NCI-H1105 (cell line): ENCODE data around the gene NOS1AP.
A peak's percentile ranks its signal among the peaks of the same experiment; 100 is the strongest.

ENCODE experiments used
- DNase-seq: peaks from one replicate; lab custom pipeline; 2025; lab: John Stamatoyannopoulos, UW

Gene NOS1AP

DNA sequence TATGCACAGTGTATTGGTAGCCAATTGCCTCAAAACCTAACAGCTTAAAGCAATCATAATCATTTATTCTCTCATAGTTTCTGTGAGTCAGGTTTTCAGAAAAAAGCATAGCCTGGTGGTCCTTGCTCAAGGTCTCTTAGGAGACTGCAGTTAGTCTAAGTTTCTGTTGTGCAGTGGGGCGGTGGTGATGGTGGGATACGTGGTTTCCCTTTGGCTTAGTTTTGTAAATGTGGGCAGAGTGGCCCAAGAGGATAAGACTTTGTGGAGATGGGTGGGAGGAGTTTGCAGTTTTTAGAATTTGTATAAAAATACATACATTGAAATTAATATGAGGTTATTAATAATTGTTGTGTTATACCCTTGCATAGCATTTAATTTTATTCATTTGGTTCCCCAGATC, 68.6 kb downstream of the NOS1AP start:
- DNase-seq = no peak

GRCh38 chr1:162138599-162139181, 69.2 kb downstream of the NOS1AP start:
- DNase-seq = no peak

DNA sequence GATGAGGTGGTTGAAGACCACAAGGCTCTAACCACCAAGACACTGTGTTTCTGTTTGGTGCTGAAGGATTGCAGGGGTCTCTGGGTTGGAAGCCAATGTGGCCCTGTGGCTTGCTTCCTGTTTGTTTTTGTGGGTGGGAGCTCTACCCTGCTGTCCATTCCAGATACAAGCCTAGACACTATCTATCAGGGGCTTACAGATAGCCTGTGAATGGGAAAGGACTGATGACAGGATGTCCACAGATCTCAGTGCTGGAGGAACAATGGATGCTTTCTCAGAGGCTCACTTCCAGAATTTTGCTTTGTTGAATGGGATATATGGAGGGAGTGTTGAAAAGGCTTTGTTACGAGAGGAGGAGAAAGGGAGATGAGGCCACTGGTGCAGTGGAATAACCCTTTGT, 69.7 kb downstream of the NOS1AP start:
- DNase-seq = no peak

DNA sequence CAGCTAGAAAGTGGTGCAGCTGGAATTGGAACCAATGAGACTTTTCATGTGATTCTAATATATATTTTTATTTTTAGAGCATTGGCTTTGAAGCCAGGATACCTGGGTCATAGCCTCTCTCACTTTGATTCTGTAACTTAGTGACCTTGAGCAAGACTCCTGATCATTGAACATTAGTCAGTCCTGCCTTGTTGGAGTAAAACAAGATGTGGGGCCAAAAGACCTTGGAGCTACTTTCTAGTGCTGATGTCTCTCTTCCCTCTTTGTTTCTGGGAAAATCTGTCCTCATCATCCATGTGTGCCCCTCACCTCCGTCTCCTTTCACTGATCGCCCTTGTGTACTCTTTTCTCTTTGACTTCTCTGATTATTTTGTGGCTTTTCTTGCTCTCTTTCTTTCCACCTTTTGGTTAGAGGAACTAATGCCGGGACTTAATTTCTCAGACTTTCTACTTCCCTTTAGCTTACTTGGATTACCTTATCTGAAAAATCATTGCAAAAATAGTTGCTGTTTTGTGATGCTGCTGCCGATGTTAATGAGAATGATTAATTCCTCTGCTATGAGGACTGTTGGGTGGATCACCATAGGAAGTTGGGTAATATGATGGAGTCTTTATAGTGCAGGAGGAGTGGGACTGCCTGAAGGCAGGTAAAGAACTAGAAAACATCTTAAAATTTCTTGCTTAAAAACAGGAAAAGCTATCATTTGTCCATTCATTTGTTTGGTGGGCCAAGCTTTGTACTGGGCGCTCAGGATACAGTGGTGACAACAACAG, 72.0 kb downstream of the NOS1AP start:
- no peak for DNase-seq

DNA sequence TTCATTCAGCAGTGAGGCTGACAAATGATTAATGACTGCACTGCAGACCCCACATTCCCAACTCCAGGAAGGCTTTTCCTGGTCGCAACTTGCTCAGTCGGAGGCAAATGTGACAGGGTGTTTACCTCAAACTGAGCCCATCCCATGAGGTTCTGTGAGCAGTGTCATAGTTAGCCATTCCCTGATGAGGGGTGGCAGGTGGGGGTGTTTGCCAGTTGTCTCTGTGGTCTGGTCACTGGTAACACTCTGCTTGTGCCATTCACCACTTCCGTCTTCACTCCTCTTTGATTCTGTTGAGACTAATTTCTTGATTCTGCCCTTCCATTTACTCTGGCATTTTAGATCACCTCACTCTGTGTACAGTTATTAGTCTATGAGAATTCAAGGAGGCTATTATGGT, 73.5 kb downstream of the NOS1AP start:
- no peak for DNase-seq

- no peak for DNase-seq
These were observed 74.8 kb downstream of the NOS1AP start for GRCh38 chr1:162144268-162144667.

- no peak for DNase-seq
These were observed 75.4 kb downstream of the NOS1AP start for GRCh38 chr1:162144853-162145252.

GRCh38 chr1:162145280-162145965, 75.9 kb downstream of the NOS1AP start:
- no peak for DNase-seq

DNA sequence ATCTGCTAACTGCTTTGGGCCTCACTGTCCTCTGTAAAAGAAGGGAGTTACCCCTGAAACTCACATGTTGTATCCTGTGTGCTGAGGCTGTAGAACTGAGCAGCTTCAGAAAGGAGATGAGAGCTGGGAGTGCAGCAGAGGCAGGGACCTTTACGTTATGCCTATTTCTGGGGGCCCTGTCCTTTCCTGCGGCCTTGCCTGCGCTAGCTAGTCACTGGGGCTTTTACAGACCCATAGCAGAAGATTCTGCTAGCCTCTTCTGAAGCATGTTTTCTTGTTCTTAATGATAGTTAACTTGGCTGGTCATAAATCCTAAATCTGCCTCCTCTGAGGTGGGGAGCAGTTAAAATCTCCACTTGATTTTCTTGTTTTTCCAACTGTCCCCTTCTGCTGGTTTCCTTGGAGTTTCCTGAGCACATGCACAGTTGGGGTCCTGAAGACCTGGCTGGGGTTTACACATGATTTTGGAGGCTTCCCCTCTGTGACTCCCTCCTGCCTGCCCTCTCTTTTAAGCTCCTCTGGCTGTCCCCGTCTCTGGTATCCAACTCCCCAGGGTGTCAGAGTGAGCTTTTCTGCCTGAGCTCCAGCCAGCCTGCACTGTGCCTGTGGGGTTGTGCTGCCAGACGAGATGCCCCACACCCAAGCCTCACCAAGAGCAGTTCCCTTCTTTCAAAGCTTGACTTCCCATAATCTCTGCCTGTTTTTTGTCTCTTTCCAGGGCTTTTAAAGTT, 76.6 kb downstream of the NOS1AP start:
- no peak for DNase-seq

- DNase-seq = no peak
These were observed 78.3 kb downstream of the NOS1AP start for GRCh38 chr1:162147760-162148159.

GRCh38 chr1:162150112-162150511, 80.6 kb downstream of the NOS1AP start:
- DNase-seq = no peak

DNA sequence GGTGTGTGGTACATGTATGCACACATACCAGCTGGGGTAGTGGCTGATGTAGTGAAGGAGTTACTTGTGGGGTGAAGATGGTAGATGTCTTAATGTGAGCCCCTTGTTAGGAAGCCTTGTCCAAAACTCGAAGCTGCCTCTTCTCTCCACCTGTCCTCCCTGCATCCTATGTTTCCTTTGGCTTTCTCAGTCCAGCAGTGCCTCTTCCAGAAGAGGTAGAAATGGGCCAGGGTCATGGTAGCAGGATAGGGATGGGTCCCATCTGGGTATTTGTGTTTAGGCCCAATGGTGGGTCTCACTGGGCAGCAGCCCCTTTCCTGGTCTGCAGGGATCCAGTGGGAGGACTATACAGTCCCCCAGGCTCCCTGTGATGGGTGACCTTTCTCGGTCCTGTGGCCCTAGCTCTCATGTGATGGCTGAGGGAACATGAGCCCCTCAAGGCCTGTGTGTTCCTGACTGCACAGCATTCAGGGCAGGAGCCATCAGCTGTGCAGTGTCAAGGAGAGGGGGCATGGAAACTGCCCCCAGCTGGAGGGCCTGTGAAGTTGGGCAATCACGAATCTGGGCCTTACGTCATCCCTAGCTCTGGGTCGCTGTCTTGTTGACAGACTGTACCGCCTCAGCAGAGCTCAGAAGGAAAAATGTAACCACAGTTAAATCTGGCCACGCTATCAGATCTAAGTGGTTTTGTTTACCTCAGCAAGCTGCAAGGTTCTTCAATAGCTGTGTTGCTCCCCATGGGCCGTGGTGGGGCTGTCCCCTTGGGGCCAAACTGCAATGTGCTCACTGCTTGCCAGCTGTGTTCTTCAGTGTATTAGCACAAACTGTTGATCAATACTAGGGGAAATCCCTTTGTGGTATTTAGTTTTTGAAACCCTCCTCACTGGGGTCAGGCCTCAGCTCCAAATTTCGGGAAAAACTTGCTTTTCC, 82.7 kb downstream of the NOS1AP start:
- DNase-seq = no peak

DNA sequence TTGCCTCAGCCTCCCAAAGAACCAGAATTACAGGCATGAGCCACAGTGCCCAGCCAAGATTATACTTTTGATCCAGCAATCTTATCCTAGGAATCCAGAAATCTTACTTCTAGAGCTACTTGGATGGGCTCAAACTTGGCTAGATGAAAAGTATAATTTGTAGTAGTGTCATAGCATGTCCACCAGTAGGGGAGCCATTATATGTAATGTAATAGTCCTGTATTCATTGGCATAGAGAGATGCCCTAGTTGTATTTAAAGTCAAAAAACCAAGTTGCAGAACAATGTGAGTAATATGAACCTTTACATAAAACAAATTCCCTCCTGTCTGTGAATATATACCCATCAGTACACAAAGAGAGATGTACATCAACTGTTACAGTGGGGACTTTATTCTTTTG, 83.9 kb downstream of the NOS1AP start:
- DNase-seq = no peak

DNA sequence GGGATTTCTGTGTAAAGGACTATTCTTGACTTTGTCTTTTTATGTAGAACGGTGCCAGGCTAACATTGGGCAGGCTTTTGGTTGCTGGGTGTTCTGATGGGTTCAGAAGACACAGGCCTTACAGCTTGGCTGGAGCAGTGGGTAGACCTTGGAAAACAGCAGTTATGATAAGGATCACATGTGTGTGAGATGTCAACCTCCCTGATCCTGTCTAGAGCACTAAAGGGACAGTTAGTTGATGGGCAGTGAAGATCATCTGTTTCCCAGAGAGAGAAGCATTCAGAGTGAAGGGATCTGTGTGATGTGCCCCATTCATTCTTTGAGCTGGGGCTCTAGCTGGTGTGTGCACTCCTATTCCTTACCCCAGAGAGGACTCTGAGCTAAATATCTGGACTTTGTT, 88.0 kb downstream of the NOS1AP start:
- no peak for DNase-seq

- DNase-seq = no peak
These were observed 89.3 kb downstream of the NOS1AP start for GRCh38 chr1:162158624-162159271.

DNA sequence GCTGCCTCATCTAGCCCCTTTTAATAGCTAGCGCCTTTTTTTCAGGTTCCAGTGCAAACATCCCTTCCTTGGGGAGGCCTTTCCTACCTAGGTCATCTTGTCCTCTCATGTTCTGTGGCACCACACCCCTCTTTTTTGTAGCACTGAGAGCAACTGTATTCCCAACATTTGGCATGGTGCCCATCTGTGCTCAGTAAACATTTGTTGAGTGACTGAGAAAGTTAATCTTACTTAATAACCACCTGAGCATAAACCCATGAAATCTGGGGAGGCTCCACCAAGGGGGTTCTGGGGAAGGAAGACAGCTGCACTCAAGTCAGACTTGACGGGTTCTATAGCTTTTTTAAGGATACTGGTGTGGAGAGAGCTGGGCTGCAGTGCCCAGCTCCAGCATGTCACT, 90.0 kb downstream of the NOS1AP start:
- peak; percentile 51 for DNase-seq

- no peak for DNase-seq
These were observed 92.5 kb downstream of the NOS1AP start for GRCh38 chr1:162161916-162162550.

DNA sequence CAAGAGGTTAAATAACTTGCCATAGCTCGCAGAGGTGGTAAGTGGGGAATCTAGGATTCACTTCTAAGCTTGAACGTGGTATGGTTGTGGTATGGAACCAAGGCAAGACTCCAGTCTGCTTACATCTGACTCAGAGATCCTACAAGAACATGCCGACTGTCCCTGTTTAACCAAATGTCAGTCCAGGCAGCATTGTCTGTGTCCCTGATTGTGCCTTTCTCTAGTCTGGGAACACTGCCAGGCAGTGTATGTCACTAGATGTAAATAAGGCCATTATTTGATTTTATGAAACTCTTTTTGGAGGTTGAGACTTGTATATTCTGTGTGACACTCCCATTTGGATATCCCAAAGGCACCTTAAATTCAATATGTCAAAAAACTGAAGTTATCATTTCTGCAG, 96.0 kb downstream of the NOS1AP start:
- no peak for DNase-seq

DNA sequence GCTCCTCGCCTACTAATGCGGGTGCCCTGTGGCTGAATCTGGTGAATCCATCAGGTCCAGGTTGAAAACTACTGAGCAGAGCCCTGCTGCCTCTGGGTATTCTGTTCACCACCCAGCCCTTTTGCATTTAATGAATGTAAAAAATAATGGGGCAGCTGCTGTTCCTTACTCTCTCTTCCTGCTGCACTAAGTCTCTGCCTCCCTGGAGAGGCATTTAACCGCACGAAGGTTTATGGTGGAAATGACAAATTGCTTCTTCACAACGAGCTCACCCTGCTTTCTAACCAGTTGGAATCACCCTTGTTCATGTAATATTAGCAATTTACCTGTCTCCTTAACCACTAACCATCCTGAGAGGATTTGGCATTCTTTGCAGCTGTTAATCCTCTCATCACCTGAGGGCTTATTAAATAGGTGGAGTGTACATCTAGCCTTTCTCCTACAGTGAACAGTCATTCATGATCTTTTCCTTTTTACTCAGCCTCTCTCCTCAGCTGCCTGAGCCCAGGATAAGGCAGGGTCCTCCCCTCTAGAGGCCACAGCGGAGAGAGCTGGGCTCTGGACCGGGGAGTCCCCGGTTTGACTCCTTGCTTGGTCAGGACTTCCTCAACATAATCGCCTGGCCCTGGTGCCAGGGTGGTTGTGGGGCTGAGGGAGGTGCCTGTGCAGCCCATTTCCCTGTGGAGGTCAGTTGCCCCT, 97.6 kb downstream of the NOS1AP start:
- DNase-seq = peak; percentile 40

GRCh38 chr1:162168261-162168660, 98.8 kb downstream of the NOS1AP start:
- DNase-seq = no peak
